22Rv1 (cell line): ENCODE data around the gene ST7L.
"Not testable (repeated sequence)": the region's sequence is repeated elsewhere in the genome, so short reads cannot be mapped to it uniquely, and the experiment has no call there.

Experiments used
- H3K27ac ChIP-seq: fragments of 450-650 bp; 2 replicates; pipeline ENCODE4 v1.5.1; 2017
- CTCF ChIP-seq: fragments of 450-650 bp; IDR thresholded peaks from 2 replicates; pipeline ENCODE4 v1.5.1; 2017; ENCODE audit warnings: mild to moderate bottlenecking
- ZFX ChIP-seq: fragments of 450-650 bp; IDR thresholded peaks from 2 replicates; pipeline ENCODE4 v1.6.1; 2017; ENCODE audit warnings: antibody characterized with exemption, borderline replicate concordance

The ST7L gene

GRCh38 chr1:112618721-112619517 lies at the start of gene ST7L:
Gene ST7L (minus strand): TSS chr1:112619141. CDS start chr1:112619113, 28 bp downstream.
- no peak for TF ChIP-seq ZFX
- TF ChIP-seq CTCF, result no peak
- peak within 1 kb of the TSS; percentile 95 for H3K27ac ChIP-seq

- no peak for TF ChIP-seq ZFX
- TF ChIP-seq CTCF, result no peak
- no peak overlapping the region for H3K27ac ChIP-seq
Observed at GRCh38 chr1:112666946-112667345, 48.0 kb upstream of the ST7L start.

- no peak overlapping the region for H3K27ac ChIP-seq
- no peak for TF ChIP-seq ZFX
- no peak for TF ChIP-seq CTCF
Observed at GRCh38 chr1:112665857-112666256, 46.9 kb upstream of the ST7L start.

GRCh38 chr1:112651205-112651604 lies 32.3 kb upstream of the ST7L start:
- no peak overlapping the region for H3K27ac ChIP-seq
- no peak for TF ChIP-seq CTCF
- no peak for TF ChIP-seq ZFX

- TF ChIP-seq CTCF (no peak), ZFX (no peak)
- no peak overlapping the region for H3K27ac ChIP-seq
Observed at GRCh38 chr1:112646225-112646624, 27.3 kb upstream of the ST7L start.

- H3K27ac ChIP-seq, result peak overlapping the region; percentile 45
- TF ChIP-seq CTCF, result no peak
- TF ChIP-seq ZFX, result no peak
Observed at GRCh38 chr1:112643080-112643479, 24.1 kb upstream of the ST7L start.

GRCh38 chr1:112640437-112640836 lies 21.5 kb upstream of the ST7L start:
- not testable (repeated sequence) for H3K27ac ChIP-seq

- TF ChIP-seq CTCF (no peak), ZFX (no peak)
- H3K27ac ChIP-seq, result peak overlapping the region; percentile 68
Observed at GRCh38 chr1:112638110-112638428, 19.1 kb upstream of the ST7L start.
